Hindlimb muscle (tissue), 1 donor: Measurements from ENCODE around the gene SLC25A46. TPM values are rescaled to one million over a fixed set of nuclear protein-coding genes. Genes with fewer than 3 reads are reported as not detected.
"Not testable (repeated sequence)": the region's sequence is repeated elsewhere in the genome, so short reads cannot be mapped to it uniquely, and the experiment has no call there.

Experiments
- DNase-seq: peaks from one replicate; pipeline ENCODE4 v3.0.0-alpha.2; 2013
- polyA plus RNA-seq: library from polyadenylated mRNA; unstranded; fragments of 120-200 nt; gene quantifications from one replicate; pipeline ENCODE4 v1.2.1, GENCODE V29; 2013; ENCODE audit not compliant: insufficient read length

Gene SLC25A46
- polyA plus RNA-seq, 1 donor, result 34.4 TPM

DNA sequence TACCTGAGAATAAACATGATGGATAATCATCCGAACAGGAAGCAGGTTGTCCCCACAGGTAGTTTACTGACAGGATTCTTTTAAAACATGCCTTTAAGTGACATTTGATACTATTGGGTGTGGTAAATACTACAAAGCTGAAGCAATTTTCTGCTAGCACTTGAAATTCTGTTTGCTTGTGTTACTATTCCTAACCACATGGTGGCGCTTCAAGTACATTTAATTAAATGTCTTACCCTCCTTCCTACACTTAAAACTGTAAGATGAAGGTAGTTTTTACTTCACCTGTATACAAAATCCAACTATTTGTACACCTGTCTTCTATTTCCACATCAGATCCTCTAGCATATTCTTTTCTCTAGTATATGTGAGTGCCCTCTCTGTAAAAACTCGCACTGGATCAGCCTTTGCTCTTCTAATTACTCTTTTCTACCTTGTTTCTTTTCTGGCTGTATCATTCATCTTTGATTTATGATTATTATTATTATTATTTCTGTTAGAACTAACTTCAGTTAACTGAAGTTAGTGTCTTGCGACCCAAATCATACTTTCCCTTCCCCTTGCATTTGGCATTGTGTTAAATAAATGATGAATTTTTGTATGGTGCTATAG is 18.4 kb downstream of the SLC25A46 start:
- DNase-seq, result peak; percentile 14

DNA sequence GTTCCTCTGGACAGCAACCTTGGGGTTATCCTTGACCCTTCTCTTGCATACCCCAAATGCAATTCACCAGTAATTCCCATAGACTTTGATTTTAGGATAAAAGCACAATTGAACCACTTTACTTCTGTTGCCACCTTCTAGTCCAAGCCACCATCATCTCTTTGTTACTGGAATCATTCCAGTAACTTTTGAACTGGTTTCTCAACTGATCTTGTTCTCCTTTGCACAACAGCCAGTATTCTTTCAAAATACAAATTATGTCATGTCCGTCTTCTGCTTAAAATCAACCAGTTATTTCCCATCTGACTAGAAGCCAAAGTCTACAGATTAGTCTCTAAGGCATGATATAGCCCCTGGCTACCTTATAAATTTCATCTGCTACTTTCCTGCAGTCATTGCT is 21.4 kb downstream of the SLC25A46 start:
- DNase-seq, result no peak

GRCh38 chr5:110768138-110768860 is 29.5 kb downstream of the SLC25A46 start:
- peak; percentile 20 for DNase-seq

GRCh38 chr5:110769000-110769681 is 30.3 kb downstream of the SLC25A46 start:
- peak; percentile 18 for DNase-seq

DNA sequence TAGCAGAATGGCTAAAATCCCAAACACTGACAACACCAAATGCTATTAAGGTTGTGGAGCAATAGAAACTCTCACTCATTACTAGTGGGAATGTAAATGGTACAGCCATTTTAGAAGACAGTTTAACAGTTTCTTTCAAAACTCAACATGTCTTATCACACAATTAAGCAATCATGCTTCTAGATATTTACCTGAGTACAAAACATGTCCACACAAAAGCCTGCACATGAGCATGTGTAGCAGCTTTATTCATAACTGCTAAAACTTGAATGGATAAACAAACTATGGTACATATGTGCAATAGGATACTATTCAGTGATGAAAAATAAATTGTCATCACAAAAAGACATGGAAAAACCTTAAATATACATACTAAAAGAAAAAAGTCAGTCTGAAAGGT is 31.5 kb downstream of the SLC25A46 start:
- no peak for DNase-seq

DNA sequence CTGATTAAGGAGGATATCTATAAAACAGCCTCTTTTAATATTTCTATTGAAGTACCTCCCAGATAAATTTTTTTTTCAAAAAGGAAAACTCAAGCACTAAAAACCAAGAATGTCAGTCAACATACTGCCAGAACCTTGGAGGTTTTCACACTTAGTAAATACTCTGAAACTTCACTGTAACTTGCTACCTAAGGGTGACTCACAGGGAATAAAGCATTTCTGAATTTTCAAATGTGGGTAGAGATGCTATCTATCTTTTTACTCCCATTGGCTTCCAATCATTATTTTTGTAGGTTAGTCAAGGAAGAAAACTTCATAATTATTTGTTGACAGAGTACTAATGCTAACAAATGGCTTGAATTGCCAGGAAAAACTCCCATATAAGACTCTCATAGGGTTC is 46.1 kb downstream of the SLC25A46 start:
- no peak for DNase-seq

DNA sequence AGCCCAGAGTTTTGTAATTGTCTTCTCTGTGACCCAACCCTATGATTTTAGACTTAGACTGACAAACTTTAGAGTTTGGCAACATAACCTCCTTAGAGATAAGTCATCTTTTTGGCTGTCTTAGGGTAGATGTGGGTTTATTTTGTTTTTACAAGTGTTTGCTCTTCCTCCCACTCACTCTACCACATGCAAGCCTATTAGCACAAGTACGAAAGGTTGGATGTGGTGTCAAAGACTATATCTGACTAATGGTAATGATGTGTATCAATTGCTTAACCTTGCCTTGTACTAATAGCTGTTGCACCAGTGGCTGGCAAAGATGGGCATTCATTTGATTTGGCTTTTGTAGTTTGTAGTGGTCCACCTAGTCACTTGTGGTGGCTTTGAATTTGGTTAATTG is 46.5 kb downstream of the SLC25A46 start:
- no peak for DNase-seq

- not testable (repeated sequence) for DNase-seq
Observed at GRCh38 chr5:110788006-110788405, 49.2 kb downstream of the SLC25A46 start.

- DNase-seq, result peak; percentile 18
Observed at GRCh38 chr5:110790673-110791072, 51.9 kb downstream of the SLC25A46 start.

GRCh38 chr5:110802998-110803397 is 64.2 kb downstream of the SLC25A46 start:
- DNase-seq, result no peak

GRCh38 chr5:110803467-110804326 is 64.9 kb downstream of the SLC25A46 start:
- no peak for DNase-seq

- peak; percentile 66 for DNase-seq
Observed at GRCh38 chr5:110807169-110807568, 68.4 kb downstream of the SLC25A46 start.

DNA sequence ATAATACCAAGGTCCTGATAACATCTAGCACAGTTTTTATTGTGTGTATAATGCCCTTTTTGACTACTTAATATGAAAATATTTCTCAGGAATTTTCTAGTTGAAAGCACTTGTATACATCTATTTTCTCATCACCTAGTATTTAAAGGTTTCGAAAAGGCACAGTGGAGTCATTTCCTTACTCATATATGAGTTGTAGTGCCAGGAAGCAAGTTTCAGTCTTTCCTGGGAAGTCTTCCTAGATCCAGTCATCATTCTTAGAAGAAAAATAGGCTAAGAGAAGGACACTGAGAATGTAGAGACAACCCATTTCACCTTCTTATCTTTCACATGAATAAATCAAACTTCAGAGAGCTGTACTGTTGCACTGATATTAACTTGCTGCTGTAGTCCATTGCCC is 70.2 kb downstream of the SLC25A46 start:
- DNase-seq, result no peak

Other genes starting within 250 kb of the SLC25A46 start
- 1.0 TPM for gene TMEM232, start 12.3 kb upstream of the SLC25A46 start, polyA plus RNA-seq